K562 (cell line): ENCODE data around the gene CNP. TPM values are rescaled to one million over a fixed set of nuclear protein-coding genes. Genes with fewer than 3 reads are reported as not detected.

ENCODE experiments used
- BRF1 ChIP-seq: IDR thresholded peaks from 3 replicates; pipeline ENCODE4 v1.6.1; 2011; ENCODE audit warnings: borderline replicate concordance, mild to moderate bottlenecking; ENCODE audit not compliant: insufficient read length; ENCODE audit errors: extremely low read depth
- CREB1 ChIP-seq, 2 experiments: sonication (generic) in 1 of 2; formaldehyde crosslinking in 1 of 2; IDR thresholded peaks; 2 replicates each; pipeline versions ENCODE4 v1.6.1 to v1.8.0; 2012 to 2022; ENCODE audit warnings: inconsistent platforms in 1 of 2, mild to moderate bottlenecking in 1 of 2, missing genetic modification reagents in 1 of 2, moderate library complexity in 1 of 2
- ELF1 ChIP-seq: fragments of 200-800 bp; sonication (Bioruptor generic); IDR thresholded peaks from 2 replicates; pipeline ENCODE4 v1.6.1; 2016; ENCODE audit warnings: missing genetic modification characterization, missing compliant biosample characterization
- JUND ChIP-seq, 2 experiments: IDR thresholded peaks; 2 replicates in 1 of 2; 3 replicates in 1 of 2; pipeline ENCODE4 v1.6.1; 2011; ENCODE audit warnings: borderline replicate concordance in 2 of 2, low read depth in 2 of 2, low read length in 2 of 2, improper control_type of control experiment in 1 of 2, missing biosample characterization in 1 of 2, missing genetic modification characterization in 1 of 2, missing genetic modification reagents in 1 of 2
- MECOM ChIP-seq: fragments of 250-450 bp; sonication (Bioruptor Pico); IDR thresholded peaks from 2 replicates; pipeline ENCODE4 v1.8.0; 2022; ENCODE audit warnings: inconsistent platforms
- MYNN ChIP-seq, 2 experiments: sonication (generic); formaldehyde crosslinking in 1 of 2; IDR thresholded peaks; 2 replicates each; pipeline versions ENCODE4 v1.5.0 to v1.6.1; 2016 to 2020; ENCODE audit warnings: antibody characterized with exemption in 1 of 2, missing genetic modification reagents in 1 of 2
- PHF20 ChIP-seq: fragments of 450-650 bp; IDR thresholded peaks from 2 replicates; pipeline ENCODE4 v1.6.1; 2018; ENCODE audit not compliant: partially characterized antibody
- PHTF2 ChIP-seq: fragments of 250-450 bp; sonication (Bioruptor Pico); IDR thresholded peaks from 2 replicates; pipeline ENCODE4 v1.5.0; 2021; ENCODE audit warnings: mild to moderate bottlenecking
- SMARCA4 ChIP-seq: fragments of 450-650 bp; IDR thresholded peaks from 2 replicates; pipeline ENCODE4 v1.6.1; 2016
- SRF ChIP-seq, 2 experiments: fragments of 250-450, 450-650 bp in 1 of 2; sonication (Bioruptor Pico) in 1 of 2; sonication (generic) in 1 of 2; formaldehyde crosslinking; IDR thresholded peaks; 2 replicates each; pipeline versions ENCODE4 v1.5.0 to v1.5.1; 2020 to 2022; ENCODE audit warnings: mild to moderate bottlenecking in 1 of 2, missing genetic modification reagents in 1 of 2
- WHSC1 ChIP-seq: IDR thresholded peaks from one replicate; pipeline ENCODE4 v1.6.1; 2012; ENCODE audit warnings: low read length, control low read depth, inconsistent platforms
- polyA plus RNA-seq, 8 experiments: library from polyadenylated mRNA; depleted of rRNA in 4 of 8; stranded (reverse) in 5 of 8; unstranded in 3 of 8; fragments of >200 nt; fragmentation: Nextera tagmentation in 2 of 8; fragmentation: Illumina TruSeq in 1 of 8; extraction: Ambion mirVana in 2 of 8; extraction: Trizol in 1 of 8; gene quantifications; 2 replicates each; pipeline versions ENCODE4 v1.2.1 to v1.2.3, GENCODE V29; 2011 to 2014; ENCODE audit warnings: inconsistent platforms in 1 of 8, missing spikeins in 1 of 8
- total RNA-seq, 7 experiments: library from RNA; depleted of rRNA in 6 of 7; stranded (reverse); fragments of >200 nt in 6 of 7; fragmentation: Illumina TruSeq in 2 of 7; extraction: Trizol in 2 of 7; gene quantifications; 2 replicates each; pipeline versions ENCODE4 v1.2.1 to v1.2.3, GENCODE V29; 2011 to 2021; ENCODE audit warnings: low replicate concordance in 1 of 7
- TF ChIP-seq, protein P1 (sequence below): fragments of 200-600 bp; sonication (generic); IDR thresholded peaks from one replicate; pipeline ENCODE4 v1.6.1; 2012; ENCODE audit warnings: mild to moderate bottlenecking, low read depth, low read length, inconsistent platforms
- TF ChIP-seq, protein P2 (sequence below), 2 experiments: fragments of 450-650 bp in 1 of 2; sonication (generic) in 1 of 2; formaldehyde crosslinking in 1 of 2; IDR thresholded peaks in 1 of 2; conservative IDR thresholded peaks in 1 of 2; 2 replicates each; pipeline versions ENCODE4 v1.6.1 to v1.8.1; 2016 to 2023; ENCODE audit warnings: mild to moderate bottlenecking in 2 of 2, moderate library complexity in 2 of 2, inconsistent platforms in 1 of 2, missing genetic modification reagents in 1 of 2

Gene CNP
- total and polyA plus RNA-seq, 9 of the 15 experiments (the other 6 are each of a cell fraction or from before 2014, with no cell fraction given) = 1.7 to 52.0 (median 29.1) TPM

DNA sequence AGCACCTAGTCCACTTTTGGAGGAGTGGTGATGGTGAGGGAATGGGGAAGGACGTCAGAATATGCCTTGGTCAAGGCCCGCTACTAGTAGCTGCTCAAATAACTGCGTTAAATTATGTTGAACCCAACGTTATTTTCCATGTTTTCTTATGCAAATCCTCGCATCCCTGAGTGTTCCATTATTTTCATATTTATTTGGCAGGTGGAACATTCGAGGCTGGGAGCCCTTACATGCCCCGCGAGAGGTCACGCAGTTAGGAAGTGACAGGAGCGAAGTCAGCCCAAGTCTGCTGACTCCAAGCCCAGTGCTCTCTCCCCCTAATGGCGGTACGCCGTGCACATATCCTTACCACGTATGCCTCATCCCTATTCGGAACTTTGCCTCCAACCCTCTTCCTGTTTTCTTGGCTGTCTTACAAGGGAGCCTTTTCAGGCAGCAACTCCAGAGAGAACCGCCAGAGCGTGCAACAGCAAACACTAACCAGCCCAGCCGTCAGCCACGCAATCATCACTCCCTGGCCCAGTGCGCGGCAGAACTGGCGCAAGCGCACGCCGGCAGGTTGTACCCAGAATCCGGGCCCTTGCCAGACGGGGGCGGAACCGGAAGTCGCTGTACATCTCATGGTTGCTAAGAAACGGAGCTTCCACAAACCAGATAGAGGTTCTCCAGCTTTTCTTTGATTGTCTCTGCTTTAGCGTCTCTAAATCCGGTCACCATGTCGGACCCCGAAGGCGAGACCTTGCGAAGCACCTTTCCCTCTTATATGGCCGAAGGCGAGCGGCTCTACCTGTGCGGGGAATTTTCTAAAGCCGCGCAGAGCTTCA lies 36.4 kb upstream of the CNP start, which contains the start of gene ODAD4 (continued):
- TF ChIP-seq, protein P1, sequence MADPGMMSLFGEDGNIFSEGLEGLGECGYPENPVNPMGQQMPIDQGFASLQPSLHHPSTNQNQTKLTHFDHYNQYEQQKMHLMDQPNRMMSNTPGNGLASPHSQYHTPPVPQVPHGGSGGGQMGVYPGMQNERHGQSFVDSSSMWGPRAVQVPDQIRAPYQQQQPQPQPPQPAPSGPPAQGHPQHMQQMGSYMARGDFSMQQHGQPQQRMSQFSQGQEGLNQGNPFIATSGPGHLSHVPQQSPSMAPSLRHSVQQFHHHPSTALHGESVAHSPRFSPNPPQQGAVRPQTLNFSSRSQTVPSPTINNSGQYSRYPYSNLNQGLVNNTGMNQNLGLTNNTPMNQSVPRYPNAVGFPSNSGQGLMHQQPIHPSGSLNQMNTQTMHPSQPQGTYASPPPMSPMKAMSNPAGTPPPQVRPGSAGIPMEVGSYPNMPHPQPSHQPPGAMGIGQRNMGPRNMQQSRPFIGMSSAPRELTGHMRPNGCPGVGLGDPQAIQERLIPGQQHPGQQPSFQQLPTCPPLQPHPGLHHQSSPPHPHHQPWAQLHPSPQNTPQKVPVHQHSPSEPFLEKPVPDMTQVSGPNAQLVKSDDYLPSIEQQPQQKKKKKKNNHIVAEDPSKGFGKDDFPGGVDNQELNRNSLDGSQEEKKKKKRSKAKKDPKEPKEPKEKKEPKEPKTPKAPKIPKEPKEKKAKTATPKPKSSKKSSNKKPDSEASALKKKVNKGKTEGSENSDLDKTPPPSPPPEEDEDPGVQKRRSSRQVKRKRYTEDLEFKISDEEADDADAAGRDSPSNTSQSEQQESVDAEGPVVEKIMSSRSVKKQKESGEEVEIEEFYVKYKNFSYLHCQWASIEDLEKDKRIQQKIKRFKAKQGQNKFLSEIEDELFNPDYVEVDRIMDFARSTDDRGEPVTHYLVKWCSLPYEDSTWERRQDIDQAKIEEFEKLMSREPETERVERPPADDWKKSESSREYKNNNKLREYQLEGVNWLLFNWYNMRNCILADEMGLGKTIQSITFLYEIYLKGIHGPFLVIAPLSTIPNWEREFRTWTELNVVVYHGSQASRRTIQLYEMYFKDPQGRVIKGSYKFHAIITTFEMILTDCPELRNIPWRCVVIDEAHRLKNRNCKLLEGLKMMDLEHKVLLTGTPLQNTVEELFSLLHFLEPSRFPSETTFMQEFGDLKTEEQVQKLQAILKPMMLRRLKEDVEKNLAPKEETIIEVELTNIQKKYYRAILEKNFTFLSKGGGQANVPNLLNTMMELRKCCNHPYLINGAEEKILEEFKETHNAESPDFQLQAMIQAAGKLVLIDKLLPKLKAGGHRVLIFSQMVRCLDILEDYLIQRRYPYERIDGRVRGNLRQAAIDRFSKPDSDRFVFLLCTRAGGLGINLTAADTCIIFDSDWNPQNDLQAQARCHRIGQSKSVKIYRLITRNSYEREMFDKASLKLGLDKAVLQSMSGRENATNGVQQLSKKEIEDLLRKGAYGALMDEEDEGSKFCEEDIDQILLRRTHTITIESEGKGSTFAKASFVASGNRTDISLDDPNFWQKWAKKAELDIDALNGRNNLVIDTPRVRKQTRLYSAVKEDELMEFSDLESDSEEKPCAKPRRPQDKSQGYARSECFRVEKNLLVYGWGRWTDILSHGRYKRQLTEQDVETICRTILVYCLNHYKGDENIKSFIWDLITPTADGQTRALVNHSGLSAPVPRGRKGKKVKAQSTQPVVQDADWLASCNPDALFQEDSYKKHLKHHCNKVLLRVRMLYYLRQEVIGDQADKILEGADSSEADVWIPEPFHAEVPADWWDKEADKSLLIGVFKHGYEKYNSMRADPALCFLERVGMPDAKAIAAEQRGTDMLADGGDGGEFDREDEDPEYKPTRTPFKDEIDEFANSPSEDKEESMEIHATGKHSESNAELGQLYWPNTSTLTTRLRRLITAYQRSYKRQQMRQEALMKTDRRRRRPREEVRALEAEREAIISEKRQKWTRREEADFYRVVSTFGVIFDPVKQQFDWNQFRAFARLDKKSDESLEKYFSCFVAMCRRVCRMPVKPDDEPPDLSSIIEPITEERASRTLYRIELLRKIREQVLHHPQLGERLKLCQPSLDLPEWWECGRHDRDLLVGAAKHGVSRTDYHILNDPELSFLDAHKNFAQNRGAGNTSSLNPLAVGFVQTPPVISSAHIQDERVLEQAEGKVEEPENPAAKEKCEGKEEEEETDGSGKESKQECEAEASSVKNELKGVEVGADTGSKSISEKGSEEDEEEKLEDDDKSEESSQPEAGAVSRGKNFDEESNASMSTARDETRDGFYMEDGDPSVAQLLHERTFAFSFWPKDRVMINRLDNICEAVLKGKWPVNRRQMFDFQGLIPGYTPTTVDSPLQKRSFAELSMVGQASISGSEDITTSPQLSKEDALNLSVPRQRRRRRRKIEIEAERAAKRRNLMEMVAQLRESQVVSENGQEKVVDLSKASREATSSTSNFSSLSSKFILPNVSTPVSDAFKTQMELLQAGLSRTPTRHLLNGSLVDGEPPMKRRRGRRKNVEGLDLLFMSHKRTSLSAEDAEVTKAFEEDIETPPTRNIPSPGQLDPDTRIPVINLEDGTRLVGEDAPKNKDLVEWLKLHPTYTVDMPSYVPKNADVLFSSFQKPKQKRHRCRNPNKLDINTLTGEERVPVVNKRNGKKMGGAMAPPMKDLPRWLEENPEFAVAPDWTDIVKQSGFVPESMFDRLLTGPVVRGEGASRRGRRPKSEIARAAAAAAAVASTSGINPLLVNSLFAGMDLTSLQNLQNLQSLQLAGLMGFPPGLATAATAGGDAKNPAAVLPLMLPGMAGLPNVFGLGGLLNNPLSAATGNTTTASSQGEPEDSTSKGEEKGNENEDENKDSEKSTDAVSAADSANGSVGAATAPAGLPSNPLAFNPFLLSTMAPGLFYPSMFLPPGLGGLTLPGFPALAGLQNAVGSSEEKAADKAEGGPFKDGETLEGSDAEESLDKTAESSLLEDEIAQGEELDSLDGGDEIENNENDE = no peak
- TF ChIP-seq PHF20 = peak; percentile 78
- TF ChIP-seq MYNN (IDR thresholded peaks at IDR 0.05) = peak; percentile 73
- no peak for TF ChIP-seq MYNN (CRISPR knock-in tag; IDR thresholded peaks at IDR 0.05)
- peak in 1 of 2 experiments; percentile 81; a peak in 2 of 4 replicates for TF ChIP-seq SRF (CRISPR knock-in tag; IDR thresholded peaks at IDR 0.05)
- TF ChIP-seq, protein P2, sequence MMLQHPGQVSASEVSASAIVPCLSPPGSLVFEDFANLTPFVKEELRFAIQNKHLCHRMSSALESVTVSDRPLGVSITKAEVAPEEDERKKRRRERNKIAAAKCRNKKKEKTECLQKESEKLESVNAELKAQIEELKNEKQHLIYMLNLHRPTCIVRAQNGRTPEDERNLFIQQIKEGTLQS (IDR thresholded peaks at IDR 0.05) = peak; percentile 74
- TF ChIP-seq, protein P2 (CRISPR knock-in tag; conservative IDR thresholded peaks at IDR 0.05) = 0 out of 2 replicates have a peak, but pooled peaks have one; percentile 56
- peak; percentile 89 for TF ChIP-seq ELF1 (tag)
- TF ChIP-seq JUND (IDR thresholded peaks at IDR 0.05; ENCODE audit: borderline replicate concordance, low read depth, low read length) = peak; percentile 47; the same call in 1 of the 2 replicates
- peak; percentile 60; the same call in 2 of the 3 replicates for TF ChIP-seq JUND (tag; IDR thresholded peaks at IDR 0.05; ENCODE audit: borderline replicate concordance, low read depth, low read length)
- TF ChIP-seq MECOM (CRISPR knock-in tag) = 0 out of 2 replicates have a peak, but pooled peaks have one; percentile 15
- peak; percentile 51; the same call in 1 of the 2 replicates for TF ChIP-seq SMARCA4
- TF ChIP-seq WHSC1 = no peak
- TF ChIP-seq CREB1 (IDR thresholded peaks at IDR 0.05) = peak; percentile 36; the same call in 1 of the 2 replicates
- TF ChIP-seq CREB1 (CRISPR knock-in tag; IDR thresholded peaks at IDR 0.05) = peak; percentile 77
- no peak for TF ChIP-seq BRF1
- TF ChIP-seq PHTF2 = no peak
